GM23338 (cell line): ENCODE data around the gene STK16. TPM values are rescaled to one million over a fixed set of nuclear protein-coding genes. Genes with fewer than 3 reads are reported as not detected.

Experiments used
- ATAC-seq: fragments of 200-7000 bp; cut with Tn5 transposase; 3 replicates; pipeline ENCODE4 v1.9.1; 2020
- DNase-seq: peaks from one replicate; pipeline ENCODE4 v3.0.0-alpha.2; 2015; ENCODE audit warnings: low spot score
- H2AFZ ChIP-seq: fragments of 200-600 bp; sonication (generic); 2 replicates; pipeline ENCODE4 v1.8.0; 2016; ENCODE audit warnings: antibody characterized with exemption, mild to moderate bottlenecking, moderate library complexity
- H3F3A ChIP-seq: fragments of 200-600 bp; sonication (generic); replicated peaks from 2 replicates; pipeline ENCODE4 v1.8.0; 2017; ENCODE audit warnings: antibody characterized with exemption, mixed run types, low read depth
- H3K27ac ChIP-seq: fragments of 200-600 bp; sonication (generic); 2 replicates; pipeline ENCODE4 v1.6.1; 2016; ENCODE audit warnings: low read depth
- H3K27me3 ChIP-seq: fragments of 200-600 bp; sonication (generic); 2 replicates; pipeline ENCODE4 v1.8.0; 2016; ENCODE audit warnings: mild to moderate bottlenecking, mixed run types, moderate library complexity; ENCODE audit not compliant: insufficient read depth
- H3K36me3 ChIP-seq: fragments of 200-600 bp; sonication (generic); 2 replicates; pipeline ENCODE4 v1.8.0; 2016; ENCODE audit warnings: mild to moderate bottlenecking; ENCODE audit not compliant: insufficient read depth
- H3K4me1 ChIP-seq: fragments of 200-600 bp; sonication (generic); 2 replicates; pipeline ENCODE4 v1.8.0; 2016; ENCODE audit warnings: mild to moderate bottlenecking, moderate library complexity; ENCODE audit not compliant: insufficient read depth
- H3K4me2 ChIP-seq: fragments of 200-600 bp; sonication (generic); 2 replicates; pipeline ENCODE4 v1.7.1; 2017; ENCODE audit warnings: mixed run types
- H3K4me3 ChIP-seq: fragments of 200-600 bp; sonication (generic); 2 replicates; pipeline ENCODE4 v1.6.1; 2016; ENCODE audit warnings: mixed run types
- H3K79me2 ChIP-seq: fragments of 200-600 bp; sonication (generic); replicated peaks from 2 replicates; pipeline ENCODE4 v1.8.0; 2017; ENCODE audit warnings: mild to moderate bottlenecking; ENCODE audit not compliant: insufficient read depth
- H3K9me2 ChIP-seq: fragments of 200-600 bp; sonication (generic); 2 replicates; pipeline ENCODE4 v1.8.0; 2017; ENCODE audit not compliant: insufficient read depth
- H4K20me1 ChIP-seq: fragments of 200-600 bp; sonication (generic); replicated peaks from 2 replicates; pipeline ENCODE4 v1.8.0; 2017; ENCODE audit warnings: mild to moderate bottlenecking; ENCODE audit not compliant: insufficient read depth
- H3K27ac Mint-ChIP-seq: 2 replicates; pipeline ENCODE4 v1.8.0; 2020; ENCODE audit warnings: inconsistent platforms, mild to moderate bottlenecking, moderate library complexity, mixed read lengths
- H3K27me3 Mint-ChIP-seq: 3 replicates; pipeline ENCODE4 v1.8.0; 2022; ENCODE audit warnings: low read depth, mild to moderate bottlenecking, moderate library complexity, mixed read lengths, inconsistent platforms; ENCODE audit not compliant: insufficient read depth, poor library complexity
- H3K36me3 Mint-ChIP-seq: 3 replicates; pipeline ENCODE4 v1.8.0; 2021; ENCODE audit warnings: low read depth, mild to moderate bottlenecking, inconsistent platforms, moderate library complexity, mixed read lengths
- H3K4me1 Mint-ChIP-seq: 3 replicates; pipeline ENCODE4 v1.8.0; 2020; ENCODE audit warnings: mild to moderate bottlenecking, inconsistent platforms, mixed read lengths
- H3K4me3 Mint-ChIP-seq: 3 replicates; pipeline ENCODE4 v1.8.0; 2021; ENCODE audit warnings: moderate library complexity, mild to moderate bottlenecking, inconsistent platforms, mixed read lengths
- H3K9me3 Mint-ChIP-seq: 3 replicates; pipeline ENCODE4 v1.8.0; 2020; ENCODE audit warnings: moderate library complexity, mild to moderate bottlenecking, inconsistent platforms, mixed read lengths
- CREB1 ChIP-seq: fragments of 250-450 bp; sonication (Bioruptor Pico); IDR thresholded peaks from 2 replicates; pipeline ENCODE4 v1.5.0; 2020; ENCODE audit warnings: low read depth, mild to moderate bottlenecking, moderate library complexity
- ETS1 ChIP-seq: IDR thresholded peaks from 2 replicates; pipeline ENCODE4 v1.6.1; 2016; ENCODE audit warnings: antibody characterized with exemption
- EZH2 ChIP-seq: fragments of 200-600 bp; sonication (generic); IDR thresholded peaks from one replicate; pipeline ENCODE4 v1.8.0; 2017; ENCODE audit warnings: antibody characterized with exemption, mild to moderate bottlenecking, low read depth; ENCODE audit not compliant: unreplicated experiment
- EZH2phosphoT487 ChIP-seq: fragments of 200-600 bp; sonication (generic); IDR thresholded peaks from one replicate; pipeline ENCODE4 v1.8.1; 2018; ENCODE audit warnings: antibody characterized with exemption; ENCODE audit not compliant: unreplicated experiment
- JUNB ChIP-seq: IDR thresholded peaks from one replicate; pipeline ENCODE4 v1.6.1; 2016; ENCODE audit warnings: antibody characterized with exemption; ENCODE audit not compliant: unreplicated experiment
- POLR2AphosphoS5 ChIP-seq: IDR thresholded peaks from 2 replicates; pipeline ENCODE4 v1.6.1; 2016; ENCODE audit warnings: antibody characterized with exemption, low read depth
- STAT1 ChIP-seq: IDR thresholded peaks from one replicate; pipeline ENCODE4 v1.6.1; 2016; ENCODE audit warnings: antibody characterized with exemption; ENCODE audit not compliant: unreplicated experiment
- ZNF114 ChIP-seq: fragments of 250-450 bp; sonication (Bioruptor Pico); IDR thresholded peaks from 2 replicates; pipeline ENCODE4 v1.5.0; 2020; ENCODE audit warnings: mild to moderate bottlenecking, moderate library complexity
- ZNF331 ChIP-seq: fragments of 250-450 bp; sonication (Bioruptor Pico); IDR thresholded peaks from 2 replicates; pipeline ENCODE4 v1.5.0; 2020; ENCODE audit warnings: low read depth, mild to moderate bottlenecking, moderate library complexity
- polyA plus RNA-seq: library from polyadenylated mRNA; unstranded; fragments of >200 nt; fragmentation: Nextera tagmentation; extraction: Ambion mirVana; gene quantifications from 2 replicates; pipeline ENCODE4 v1.2.1, GENCODE V29; 2016
- total RNA-seq: library from RNA; depleted of rRNA; stranded (reverse); fragments of >200 nt; shearing (Covaris generic); gene quantifications from 2 replicates; pipeline ENCODE4 v1.2.3, GENCODE V29; 2014
- TF ChIP-seq, protein P1 (sequence below): fragments of 250-450 bp; sonication (Bioruptor Pico); IDR thresholded peaks from 2 replicates; pipeline ENCODE4 v1.5.0; 2020; ENCODE audit warnings: mild to moderate bottlenecking, moderate library complexity
- TF ChIP-seq, protein P2 (sequence below): IDR thresholded peaks from one replicate; pipeline ENCODE4 v1.6.1; 2018; ENCODE audit warnings: antibody characterized with exemption; ENCODE audit not compliant: unreplicated experiment

The STK16 gene
- total and polyA plus RNA-seq, 2 experiments from 2014 or later, result 3.1 to 17.0 TPM

DNA sequence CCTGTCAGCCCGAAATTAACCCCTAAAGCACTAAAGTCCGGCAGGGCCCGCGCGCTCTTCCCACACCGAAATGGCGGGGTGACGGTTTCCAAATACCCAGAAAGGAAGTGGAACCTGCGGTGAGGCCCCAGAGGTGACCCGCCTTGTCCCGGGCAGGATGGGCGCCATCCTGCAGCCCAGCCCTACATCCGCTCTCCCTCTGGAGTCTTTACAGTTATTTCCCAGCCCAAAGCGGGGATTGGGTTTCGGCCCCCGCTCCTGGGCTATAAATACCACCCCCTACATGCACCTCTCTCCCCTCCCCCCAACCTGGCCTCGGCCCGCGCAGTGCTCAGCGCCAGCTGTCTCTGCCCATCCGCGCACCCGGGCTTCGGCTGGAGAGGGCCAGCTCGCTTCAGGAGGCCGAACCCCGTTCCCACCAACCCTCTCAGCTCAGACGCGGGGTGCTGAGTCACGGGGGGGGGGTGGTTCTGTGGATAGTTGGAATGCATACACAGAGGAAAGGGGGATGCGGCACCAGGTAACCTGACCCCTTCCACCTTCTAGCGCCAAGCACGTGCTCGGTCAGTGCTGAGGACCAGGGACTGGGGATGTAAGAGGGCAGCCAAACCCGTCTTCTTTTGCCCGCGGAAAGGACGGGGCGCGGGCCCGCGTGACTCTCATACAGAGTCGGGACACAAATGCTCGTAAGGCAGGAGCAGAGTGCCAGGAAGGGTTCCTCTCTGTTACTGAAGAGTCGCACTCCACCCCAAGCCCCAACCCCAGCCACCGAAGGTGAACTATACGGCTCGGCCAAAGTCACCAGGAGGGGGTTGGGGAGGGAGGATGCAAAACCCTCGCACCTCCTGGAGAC is 7.8 kb downstream of the STK16 start, which contains the start of gene TUBA4B:
Gene TUBA4B (plus strand): TSS at position 344 of the 853 bp plus-strand sequence. CDS start 165 bp downstream, at position 509.
- Mint-ChIP-seq H3K27ac (peak within 1 kb of the TSS; percentile 77), H3K36me3 (peaks cover 37% of the 10 kb centered on the region)
- no peaks in the 10 kb centered on the region for H3K79me2 ChIP-seq

More for the DNA sequence above, 7.8 kb downstream of the STK16 start, which contains the start of gene TUBA4B:
- peak within 1 kb of the TSS; percentile 74 for H3K4me3 ChIP-seq
- DNase-seq (peak; percentile 81), ATAC-seq (peak; percentile 66)
- Mint-ChIP-seq H3K4me3 (peak within 1 kb of the TSS; percentile 85), H3K27me3 (peaks cover 41% of the 10 kb centered on the region), H3K9me3 (no peaks in the 10 kb centered on the region), H3K4me1 (peaks cover 43% of the 10 kb centered on the region)
- H3K27me3 ChIP-seq, result peaks cover 48% of the 10 kb centered on the region
- H3F3A ChIP-seq, result no peaks in the 10 kb centered on the region; the same call in 1 of the 2 replicates
- H2AFZ ChIP-seq, result peak within 1 kb of the TSS; percentile 84
- no peaks in the 10 kb centered on the region for H4K20me1 ChIP-seq
- no peak within 1 kb of the TSS for H3K27ac ChIP-seq
- H3K4me2 ChIP-seq, result peak within 1 kb of the TSS; percentile 96
- H3K9me2 ChIP-seq, result no peaks in the 10 kb centered on the region
- H3K4me1 ChIP-seq, result peaks cover 7% of the 10 kb centered on the region; the same call in 1 of the 2 replicates
- H3K36me3 ChIP-seq, result peaks cover 3% of the 10 kb centered on the region; the same call in 1 of the 2 replicates
- TF ChIP-seq ETS1 (0 out of 2 replicates have a peak, but pooled peaks have one; percentile 47), ZNF114 (no peak), JUNB (no peak), STAT1 (no peak), EZH2phosphoT487 (no peak), POLR2AphosphoS5 (no peak), EZH2 (no peak), ZNF331 (CRISPR knock-in tag) (no peak), CREB1 (0 out of 2 replicates have a peak, but pooled peaks have one; percentile 20)
- TF ChIP-seq, protein P1, sequence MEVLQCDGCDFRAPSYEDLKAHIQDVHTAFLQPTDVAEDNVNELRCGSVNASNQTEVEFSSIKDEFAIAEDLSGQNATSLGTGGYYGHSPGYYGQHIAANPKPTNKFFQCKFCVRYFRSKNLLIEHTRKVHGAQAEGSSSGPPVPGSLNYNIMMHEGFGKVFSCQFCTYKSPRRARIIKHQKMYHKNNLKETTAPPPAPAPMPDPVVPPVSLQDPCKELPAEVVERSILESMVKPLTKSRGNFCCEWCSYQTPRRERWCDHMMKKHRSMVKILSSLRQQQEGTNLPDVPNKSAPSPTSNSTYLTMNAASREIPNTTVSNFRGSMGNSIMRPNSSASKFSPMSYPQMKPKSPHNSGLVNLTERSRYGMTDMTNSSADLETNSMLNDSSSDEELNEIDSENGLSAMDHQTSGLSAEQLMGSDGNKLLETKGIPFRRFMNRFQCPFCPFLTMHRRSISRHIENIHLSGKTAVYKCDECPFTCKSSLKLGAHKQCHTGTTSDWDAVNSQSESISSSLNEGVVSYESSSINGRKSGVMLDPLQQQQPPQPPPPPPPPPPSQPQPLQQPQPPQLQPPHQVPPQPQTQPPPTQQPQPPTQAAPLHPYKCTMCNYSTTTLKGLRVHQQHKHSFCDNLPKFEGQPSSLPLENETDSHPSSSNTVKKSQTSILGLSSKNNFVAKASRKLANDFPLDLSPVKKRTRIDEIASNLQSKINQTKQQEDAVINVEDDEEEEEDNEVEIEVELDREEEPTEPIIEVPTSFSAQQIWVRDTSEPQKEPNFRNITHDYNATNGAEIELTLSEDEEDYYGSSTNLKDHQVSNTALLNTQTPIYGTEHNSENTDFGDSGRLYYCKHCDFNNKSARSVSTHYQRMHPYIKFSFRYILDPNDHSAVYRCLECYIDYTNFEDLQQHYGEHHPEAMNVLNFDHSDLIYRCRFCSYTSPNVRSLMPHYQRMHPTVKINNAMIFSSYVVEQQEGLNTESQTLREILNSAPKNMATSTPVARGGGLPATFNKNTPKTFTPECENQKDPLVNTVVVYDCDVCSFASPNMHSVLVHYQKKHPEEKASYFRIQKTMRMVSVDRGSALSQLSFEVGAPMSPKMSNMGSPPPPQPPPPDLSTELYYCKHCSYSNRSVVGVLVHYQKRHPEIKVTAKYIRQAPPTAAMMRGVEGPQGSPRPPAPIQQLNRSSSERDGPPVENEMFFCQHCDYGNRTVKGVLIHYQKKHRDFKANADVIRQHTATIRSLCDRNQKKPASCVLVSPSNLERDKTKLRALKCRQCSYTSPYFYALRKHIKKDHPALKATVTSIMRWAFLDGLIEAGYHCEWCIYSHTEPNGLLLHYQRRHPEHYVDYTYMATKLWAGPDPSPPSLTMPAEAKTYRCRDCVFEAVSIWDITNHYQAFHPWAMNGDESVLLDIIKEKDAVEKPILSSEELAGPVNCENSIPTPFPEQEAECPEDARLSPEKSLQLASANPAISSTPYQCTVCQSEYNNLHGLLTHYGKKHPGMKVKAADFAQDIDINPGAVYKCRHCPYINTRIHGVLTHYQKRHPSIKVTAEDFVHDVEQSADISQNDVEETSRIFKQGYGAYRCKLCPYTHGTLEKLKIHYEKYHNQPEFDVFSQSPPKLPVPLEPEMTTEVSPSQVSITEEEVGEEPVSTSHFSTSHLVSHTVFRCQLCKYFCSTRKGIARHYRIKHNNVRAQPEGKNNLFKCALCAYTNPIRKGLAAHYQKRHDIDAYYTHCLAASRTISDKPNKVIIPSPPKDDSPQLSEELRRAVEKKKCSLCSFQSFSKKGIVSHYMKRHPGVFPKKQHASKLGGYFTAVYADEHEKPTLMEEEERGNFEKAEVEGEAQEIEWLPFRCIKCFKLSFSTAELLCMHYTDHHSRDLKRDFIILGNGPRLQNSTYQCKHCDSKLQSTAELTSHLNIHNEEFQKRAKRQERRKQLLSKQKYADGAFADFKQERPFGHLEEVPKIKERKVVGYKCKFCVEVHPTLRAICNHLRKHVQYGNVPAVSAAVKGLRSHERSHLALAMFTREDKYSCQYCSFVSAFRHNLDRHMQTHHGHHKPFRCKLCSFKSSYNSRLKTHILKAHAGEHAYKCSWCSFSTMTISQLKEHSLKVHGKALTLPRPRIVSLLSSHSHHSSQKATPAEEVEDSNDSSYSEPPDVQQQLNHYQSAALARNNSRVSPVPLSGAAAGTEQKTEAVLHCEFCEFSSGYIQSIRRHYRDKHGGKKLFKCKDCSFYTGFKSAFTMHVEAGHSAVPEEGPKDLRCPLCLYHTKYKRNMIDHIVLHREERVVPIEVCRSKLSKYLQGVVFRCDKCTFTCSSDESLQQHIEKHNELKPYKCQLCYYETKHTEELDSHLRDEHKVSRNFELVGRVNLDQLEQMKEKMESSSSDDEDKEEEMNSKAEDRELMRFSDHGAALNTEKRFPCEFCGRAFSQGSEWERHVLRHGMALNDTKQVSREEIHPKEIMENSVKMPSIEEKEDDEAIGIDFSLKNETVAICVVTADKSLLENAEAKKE (CRISPR knock-in tag), result no peak
- TF ChIP-seq, protein P2, sequence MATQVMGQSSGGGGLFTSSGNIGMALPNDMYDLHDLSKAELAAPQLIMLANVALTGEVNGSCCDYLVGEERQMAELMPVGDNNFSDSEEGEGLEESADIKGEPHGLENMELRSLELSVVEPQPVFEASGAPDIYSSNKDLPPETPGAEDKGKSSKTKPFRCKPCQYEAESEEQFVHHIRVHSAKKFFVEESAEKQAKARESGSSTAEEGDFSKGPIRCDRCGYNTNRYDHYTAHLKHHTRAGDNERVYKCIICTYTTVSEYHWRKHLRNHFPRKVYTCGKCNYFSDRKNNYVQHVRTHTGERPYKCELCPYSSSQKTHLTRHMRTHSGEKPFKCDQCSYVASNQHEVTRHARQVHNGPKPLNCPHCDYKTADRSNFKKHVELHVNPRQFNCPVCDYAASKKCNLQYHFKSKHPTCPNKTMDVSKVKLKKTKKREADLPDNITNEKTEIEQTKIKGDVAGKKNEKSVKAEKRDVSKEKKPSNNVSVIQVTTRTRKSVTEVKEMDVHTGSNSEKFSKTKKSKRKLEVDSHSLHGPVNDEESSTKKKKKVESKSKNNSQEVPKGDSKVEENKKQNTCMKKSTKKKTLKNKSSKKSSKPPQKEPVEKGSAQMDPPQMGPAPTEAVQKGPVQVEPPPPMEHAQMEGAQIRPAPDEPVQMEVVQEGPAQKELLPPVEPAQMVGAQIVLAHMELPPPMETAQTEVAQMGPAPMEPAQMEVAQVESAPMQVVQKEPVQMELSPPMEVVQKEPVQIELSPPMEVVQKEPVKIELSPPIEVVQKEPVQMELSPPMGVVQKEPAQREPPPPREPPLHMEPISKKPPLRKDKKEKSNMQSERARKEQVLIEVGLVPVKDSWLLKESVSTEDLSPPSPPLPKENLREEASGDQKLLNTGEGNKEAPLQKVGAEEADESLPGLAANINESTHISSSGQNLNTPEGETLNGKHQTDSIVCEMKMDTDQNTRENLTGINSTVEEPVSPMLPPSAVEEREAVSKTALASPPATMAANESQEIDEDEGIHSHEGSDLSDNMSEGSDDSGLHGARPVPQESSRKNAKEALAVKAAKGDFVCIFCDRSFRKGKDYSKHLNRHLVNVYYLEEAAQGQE, result no peak
